A673 (cell line): ENCODE data around the gene PAQR9.

Experiments used
- CTCF ChIP-seq: fragments of 300-800, 200-600 bp; sonication (generic); conservative IDR thresholded peaks from 2 replicates; pipeline ENCODE4 v1.5.1; 2017; ENCODE audit warnings: low read depth, mild to moderate bottlenecking, antibody characterized with exemption, low read length, moderate library complexity, mixed read lengths
- EZH2 ChIP-seq: fragments of 200-600 bp; sonication (generic); IDR thresholded peaks from 2 replicates; pipeline ENCODE4 v1.6.1; 2017; ENCODE audit warnings: borderline replicate concordance, low read depth, mild to moderate bottlenecking, mixed read lengths, antibody characterized with exemption, low read length; ENCODE audit not compliant: poor library complexity, severe bottlenecking

GRCh38 chr3:142993958-142994442 lies 30.5 kb upstream of the PAQR9 start:
- TF ChIP-seq CTCF: peak; percentile 78
- no peak for TF ChIP-seq EZH2
